Smooth muscle cell (in vitro differentiated cells): ENCODE results near the gene AZU1. TPM values are rescaled to one million over a fixed set of nuclear protein-coding genes. Genes with fewer than 3 reads are reported as not detected.

Experiments used
- DNase-seq: peaks from one replicate; lab custom pipeline; 2025; ENCODE audit not compliant: unreplicated experiment; lab: John Stamatoyannopoulos, UW
- H2AFZ ChIP-seq: fragments of 200-600 bp; sonication (generic); 2 replicates; pipeline ENCODE4 v1.6.0; 2016; ENCODE audit warnings: antibody characterized with exemption, low read depth, mild to moderate bottlenecking
- H3F3A ChIP-seq: fragments of 200-600 bp; sonication (generic); 2 replicates; pipeline ENCODE4 v1.6.0; 2017; ENCODE audit warnings: antibody characterized with exemption, low read depth
- H3K27ac ChIP-seq: fragments of 200-600 bp; sonication (generic); 2 replicates; pipeline ENCODE4 v1.5.1; 2016; ENCODE audit warnings: low read depth, mild to moderate bottlenecking
- H3K27me3 ChIP-seq: fragments of 200-600 bp; sonication (generic); 2 replicates; pipeline ENCODE4 v1.6.1; 2016; ENCODE audit warnings: low read depth, mild to moderate bottlenecking
- H3K36me3 ChIP-seq: fragments of 200-600 bp; sonication (generic); 2 replicates; pipeline ENCODE4 v1.5.1; 2016; ENCODE audit warnings: low read depth
- H3K4me1 ChIP-seq: fragments of 200-600 bp; sonication (generic); 2 replicates; pipeline ENCODE4 v1.5.1; 2016; ENCODE audit warnings: low read depth
- H3K4me2 ChIP-seq: fragments of 200-600 bp; sonication (generic); 2 replicates; pipeline ENCODE4 v1.6.0; 2016; ENCODE audit warnings: mild to moderate bottlenecking
- H3K4me3 ChIP-seq: fragments of 200-600 bp; sonication (generic); 2 replicates; pipeline ENCODE4 v1.5.1; 2016; ENCODE audit warnings: mild to moderate bottlenecking
- H3K79me2 ChIP-seq: fragments of 200-600 bp; sonication (generic); 2 replicates; pipeline ENCODE4 v1.6.0; 2016; ENCODE audit warnings: low read depth, mild to moderate bottlenecking
- H3K9ac ChIP-seq: fragments of 200-600 bp; sonication (generic); 2 replicates; pipeline ENCODE4 v1.6.0; 2016; ENCODE audit warnings: low read depth
- H3K9me3 ChIP-seq: fragments of 200-600 bp; sonication (generic); replicated peaks from 2 replicates; pipeline ENCODE4 v1.5.1; 2016; ENCODE audit warnings: low read depth
- H4K20me1 ChIP-seq: fragments of 200-600 bp; sonication (generic); 2 replicates; pipeline ENCODE4 v1.6.0; 2016; ENCODE audit warnings: low read depth
- WGBS: methylation state at CpG from one replicate; pipeline ENCODE4 v1.1.7; 2016; ENCODE audit warnings: low lambda C conversion rate; 5-methylcytosine and 5-hydroxymethylcytosine counted together
- polyA plus RNA-seq: library from polyadenylated mRNA; unstranded; fragments of >200 nt; fragmentation: Nextera tagmentation; extraction: Ambion mirVana; gene quantifications from 2 replicates; pipeline ENCODE4 v1.2.1, GENCODE V29; 2016
- total RNA-seq: library from RNA; depleted of rRNA; stranded (reverse); fragments of >200 nt; gene quantifications from 2 replicates; pipeline ENCODE4 v1.2.3, GENCODE V29; 2014
- TF ChIP-seq, protein P1 (sequence below): fragments of 200-600 bp; sonication (generic); IDR thresholded peaks from 2 replicates; pipeline ENCODE4 v1.5.1; 2017; ENCODE audit warnings: borderline replicate concordance, mild to moderate bottlenecking, antibody characterized with exemption; ENCODE audit not compliant: insufficient read depth, poor library complexity, severe bottlenecking

Gene AZU1
- total and polyA plus RNA-seq, 2 experiments from 2014 or later = 0.32 to 8.0 TPM

DNA sequence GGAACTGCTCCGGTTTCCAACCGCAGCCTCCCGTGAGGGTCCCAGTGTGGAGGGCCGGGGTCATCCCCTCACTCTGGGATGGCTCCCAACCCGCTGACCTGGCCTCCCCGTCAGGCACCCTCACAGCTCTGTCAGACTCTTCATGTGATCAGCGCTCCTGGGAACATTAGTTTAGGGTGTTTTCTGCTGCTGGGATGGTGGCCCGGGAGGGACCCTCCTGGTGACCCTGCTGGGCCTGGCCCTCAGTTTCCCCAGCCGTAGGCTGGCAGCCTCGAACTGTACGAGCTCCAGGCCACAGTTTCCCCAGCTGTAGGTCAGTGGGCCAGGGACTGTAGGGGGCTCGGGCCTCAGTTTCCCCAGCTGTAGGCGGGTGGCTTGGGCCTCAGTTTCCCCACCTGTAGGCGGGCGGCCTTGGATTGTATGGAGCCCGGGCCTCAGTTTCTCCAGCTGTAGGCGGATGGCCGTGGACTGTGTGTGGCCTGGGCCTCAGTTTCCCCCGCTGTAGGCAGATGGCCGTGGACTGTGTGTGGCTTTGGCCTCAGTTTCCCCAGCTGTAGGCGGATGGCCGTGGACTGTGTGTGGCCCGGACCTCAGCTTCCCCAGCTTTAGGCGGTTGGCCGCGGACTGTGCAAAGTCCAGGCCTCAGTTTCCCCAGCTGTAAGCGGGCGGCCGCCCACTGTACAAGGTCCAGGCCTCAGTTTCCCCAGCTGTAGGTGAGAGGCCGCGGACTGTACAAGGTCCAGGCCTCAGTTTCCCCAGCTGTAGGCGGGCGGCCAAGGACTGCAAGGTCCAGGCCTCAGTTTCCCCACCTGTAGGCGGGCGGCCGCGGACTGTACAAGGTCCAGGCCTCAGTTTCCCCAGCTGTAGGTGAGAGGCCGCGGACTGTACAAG lies 31.7 kb upstream of the AZU1 start:
- Histone ChIP-seq H3K27ac (no peak overlapping the region), H3K9me3 (no peaks in the 10 kb centered on the region), H2AFZ (no peak overlapping the region), H3K4me1 (peaks cover 22% of the 10 kb centered on the region), H3K4me2 (peak overlapping the region; percentile 96), H3K27me3 (no peaks in the 10 kb centered on the region), H3F3A (peaks cover 9% of the 10 kb centered on the region), H3K4me3 (peak overlapping the region; percentile 63), H3K79me2 (peaks cover 32% of the 10 kb centered on the region), H4K20me1 (peaks cover 31% of the 10 kb centered on the region), H3K36me3 (no peaks in the 10 kb centered on the region), H3K9ac (no peak overlapping the region)
- WGBS = 92% methylated on average over 39 of the region's 39 CpGs
- no peak for DNase-seq
- TF ChIP-seq, protein P1, sequence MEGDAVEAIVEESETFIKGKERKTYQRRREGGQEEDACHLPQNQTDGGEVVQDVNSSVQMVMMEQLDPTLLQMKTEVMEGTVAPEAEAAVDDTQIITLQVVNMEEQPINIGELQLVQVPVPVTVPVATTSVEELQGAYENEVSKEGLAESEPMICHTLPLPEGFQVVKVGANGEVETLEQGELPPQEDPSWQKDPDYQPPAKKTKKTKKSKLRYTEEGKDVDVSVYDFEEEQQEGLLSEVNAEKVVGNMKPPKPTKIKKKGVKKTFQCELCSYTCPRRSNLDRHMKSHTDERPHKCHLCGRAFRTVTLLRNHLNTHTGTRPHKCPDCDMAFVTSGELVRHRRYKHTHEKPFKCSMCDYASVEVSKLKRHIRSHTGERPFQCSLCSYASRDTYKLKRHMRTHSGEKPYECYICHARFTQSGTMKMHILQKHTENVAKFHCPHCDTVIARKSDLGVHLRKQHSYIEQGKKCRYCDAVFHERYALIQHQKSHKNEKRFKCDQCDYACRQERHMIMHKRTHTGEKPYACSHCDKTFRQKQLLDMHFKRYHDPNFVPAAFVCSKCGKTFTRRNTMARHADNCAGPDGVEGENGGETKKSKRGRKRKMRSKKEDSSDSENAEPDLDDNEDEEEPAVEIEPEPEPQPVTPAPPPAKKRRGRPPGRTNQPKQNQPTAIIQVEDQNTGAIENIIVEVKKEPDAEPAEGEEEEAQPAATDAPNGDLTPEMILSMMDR = no peak

DNA sequence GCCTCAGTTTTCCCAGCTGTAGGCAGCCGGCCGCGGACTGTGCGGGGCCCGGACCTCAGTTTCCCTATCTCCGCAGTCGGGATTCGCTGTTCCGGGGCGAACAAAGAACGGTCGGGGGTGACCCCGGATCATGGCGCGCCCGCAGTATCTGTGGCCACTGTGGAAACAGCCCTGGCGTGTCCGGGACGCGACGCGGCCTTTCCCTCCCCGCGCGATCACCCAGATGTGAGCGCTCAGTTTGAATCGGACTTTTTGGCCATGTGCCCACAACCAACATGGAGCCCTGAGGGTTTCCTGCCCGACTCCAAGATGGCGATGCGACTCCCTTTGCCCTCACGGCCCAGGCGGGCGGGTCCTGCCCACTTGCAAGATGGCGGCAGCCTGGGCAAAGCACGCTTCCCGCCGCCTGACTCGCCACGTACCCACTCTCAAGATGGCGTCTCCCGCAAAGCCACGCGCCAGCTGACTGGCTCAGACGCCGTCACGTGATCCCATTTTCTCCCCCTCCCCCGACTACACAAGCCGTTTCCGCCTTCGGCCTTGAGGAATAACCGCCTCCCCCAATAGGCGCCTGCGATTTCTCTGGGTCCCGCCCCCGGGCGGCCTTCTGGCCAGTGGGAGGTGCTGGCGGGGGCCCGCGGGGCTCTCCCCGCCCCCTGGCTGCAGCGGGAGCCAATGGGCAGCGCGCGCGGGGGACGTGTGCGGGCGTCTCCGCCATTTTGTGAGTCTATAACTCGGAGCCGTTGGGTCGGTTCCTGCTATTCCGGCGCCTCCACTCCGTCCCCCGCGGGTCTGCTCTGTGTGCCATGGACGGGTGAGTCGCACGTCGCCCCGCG lies 30.7 kb upstream of the AZU1 start, which contains the start of gene PTBP1:
Gene PTBP1, plus strand, starts transcription at position 761 of the 836 bp plus-strand sequence. Its CDS starts 46 bp downstream, at position 807.
- WGBS = 5% methylated on average over 60 of the region's 83 CpGs

DNA sequence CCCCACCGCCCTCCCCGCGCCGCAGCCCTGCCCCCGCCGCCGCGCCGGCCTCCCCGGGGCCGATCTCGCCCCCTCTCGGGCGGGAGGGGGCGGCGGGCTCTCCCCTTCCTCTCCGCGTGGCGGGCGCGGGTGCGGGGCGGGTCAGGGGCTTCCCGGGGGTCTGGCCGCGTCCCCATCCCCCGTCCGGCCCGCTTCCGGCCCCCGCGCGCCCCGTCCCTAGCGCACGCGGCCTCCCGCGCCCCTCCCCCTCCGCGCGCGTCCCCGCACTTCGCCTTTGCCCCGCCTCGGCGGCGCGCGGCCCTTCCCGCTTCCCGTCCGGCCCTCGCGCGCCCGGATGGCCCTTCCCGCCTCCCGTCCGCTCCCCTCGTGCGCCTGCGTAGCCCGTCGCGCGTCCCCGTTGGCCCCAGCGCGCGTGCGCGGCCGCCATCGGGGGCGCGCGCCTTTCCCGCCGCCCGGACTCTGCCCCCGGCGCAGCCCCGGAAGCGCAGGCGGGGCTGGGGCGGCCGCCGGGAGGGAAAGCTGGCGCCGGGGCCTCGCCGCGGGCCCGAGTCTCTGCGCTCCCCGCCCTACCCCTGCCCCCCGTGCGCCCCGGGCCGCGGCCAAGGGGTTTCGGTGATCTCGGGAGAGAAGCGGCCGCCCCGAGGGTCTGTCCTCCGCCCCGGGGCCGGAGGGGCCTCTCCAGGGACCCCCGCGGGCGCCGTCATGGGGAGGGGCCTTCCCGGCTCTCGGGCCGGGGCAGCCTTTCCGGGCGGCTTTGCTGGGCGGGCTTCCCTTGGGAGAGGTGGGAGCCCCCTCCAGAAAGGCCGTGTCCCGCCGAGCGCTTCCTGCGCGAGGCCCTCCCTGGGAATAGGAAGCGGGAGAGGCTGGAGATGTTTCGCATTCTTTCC lies 29.9 kb upstream of the AZU1 start:
- Histone ChIP-seq H3K27ac (peak overlapping the region; percentile 90), H3K9ac (peak overlapping the region; percentile 96), H3K4me3 (peak overlapping the region; percentile 100), H3K36me3 (no peaks in the 10 kb centered on the region), H3K4me2 (peak overlapping the region; percentile 91), H4K20me1 (peaks cover 50% of the 10 kb centered on the region), H2AFZ (no peak overlapping the region), H3K4me1 (peaks cover 34% of the 10 kb centered on the region), H3K79me2 (peaks cover 50% of the 10 kb centered on the region), H3K9me3 (no peaks in the 10 kb centered on the region), H3F3A (peaks cover 14% of the 10 kb centered on the region), H3K27me3 (no peaks in the 10 kb centered on the region)
- TF ChIP-seq, protein P1 = no peak
- WGBS = under 1% methylated on average over 47 of the region's 129 CpGs
- DNase-seq = peak; percentile 74

More for the DNA sequence above, 30.7 kb upstream of the AZU1 start, which contains the start of gene PTBP1:
- Histone ChIP-seq H4K20me1 (peaks cover 41% of the 10 kb centered on the region), H3K9ac (peak within 1 kb of the TSS; percentile 96), H3K27me3 (no peaks in the 10 kb centered on the region), H3K4me3 (peak within 1 kb of the TSS; percentile 100), H3K36me3 (no peaks in the 10 kb centered on the region), H3K4me2 (peak within 1 kb of the TSS; percentile 96), H3K79me2 (peaks cover 41% of the 10 kb centered on the region), H3K9me3 (no peaks in the 10 kb centered on the region), H2AFZ (peak within 1 kb of the TSS; percentile 95), H3F3A (peaks cover 14% of the 10 kb centered on the region), H3K27ac (peak within 1 kb of the TSS; percentile 90), H3K4me1 (peaks cover 32% of the 10 kb centered on the region)
- TF ChIP-seq, protein P1 = peak; percentile 5
- DNase-seq = peak; percentile 100
